ENCODE measurements around the gene FSTL5.

Gene FSTL5

GRCh38 chr4:162116095-162116779 lies 47.6 kb downstream of the FSTL5 start:
- no peaks in the 10 kb centered on the region for H3K79me2 ChIP-seq (ENCODE audit: control insufficient read depth, low read length)
- H3K4me3 ChIP-seq (ENCODE audit: low read length) = no peak overlapping the region
- no peaks in the 10 kb centered on the region for H3K9me3 ChIP-seq (ENCODE audit: control insufficient read depth, insufficient read depth, low read length)
- H3K9me2 ChIP-seq (replicated peaks; ENCODE audit: control insufficient read depth, low read length) = no peaks in the 10 kb centered on the region
- no peaks in the 10 kb centered on the region for H4K20me1 ChIP-seq (ENCODE audit: control insufficient read depth, insufficient read depth, low read depth, low read length)
- no peak overlapping the region for H3K4me2 ChIP-seq (ENCODE audit: low read length)
- TF ChIP-seq CTCF (IDR thresholded peaks at IDR 0.05; ENCODE audit: low read depth, low read length, poor library complexity, severe bottlenecking) (no peak), EZH2phosphoT487 (IDR thresholded peaks at IDR 0.05; ENCODE audit: borderline replicate concordance, low read length) (no peak)
- H3K4me1 ChIP-seq (ENCODE audit: control insufficient read depth, low read length) = no peaks in the 10 kb centered on the region
- H3F3A ChIP-seq (ENCODE audit: control insufficient read depth, insufficient read depth) = no peaks in the 10 kb centered on the region
- H3K36me3 ChIP-seq (ENCODE audit: control insufficient read depth, low read length) = no peaks in the 10 kb centered on the region
- H3K27me3 ChIP-seq (ENCODE audit: control insufficient read depth, low read length) = no peaks in the 10 kb centered on the region
- no peak overlapping the region for H3K27ac ChIP-seq (ENCODE audit: low read depth, low read length)

- TF ChIP-seq CTCF (IDR thresholded peaks at IDR 0.05; ENCODE audit: low read depth, low read length, poor library complexity, severe bottlenecking) (no peak), EZH2phosphoT487 (IDR thresholded peaks at IDR 0.05; ENCODE audit: borderline replicate concordance, low read length) (no peak)
- no peaks in the 10 kb centered on the region for H3K27me3 ChIP-seq (ENCODE audit: control insufficient read depth, low read length)
- no peaks in the 10 kb centered on the region for H3K9me2 ChIP-seq (replicated peaks; ENCODE audit: control insufficient read depth, low read length)
- H3F3A ChIP-seq (ENCODE audit: control insufficient read depth, insufficient read depth) = no peaks in the 10 kb centered on the region
- H3K9me3 ChIP-seq (ENCODE audit: control insufficient read depth, insufficient read depth, low read length) = no peaks in the 10 kb centered on the region
- no peak overlapping the region for H3K4me2 ChIP-seq (ENCODE audit: low read length)
- no peaks in the 10 kb centered on the region for H3K36me3 ChIP-seq (ENCODE audit: control insufficient read depth, low read length)
- H3K4me3 ChIP-seq (ENCODE audit: low read length) = no peak overlapping the region
- no peaks in the 10 kb centered on the region for H4K20me1 ChIP-seq (ENCODE audit: control insufficient read depth, insufficient read depth, low read depth, low read length)
- no peak overlapping the region for H3K27ac ChIP-seq (ENCODE audit: low read depth, low read length)
- no peaks in the 10 kb centered on the region for H3K4me1 ChIP-seq (ENCODE audit: control insufficient read depth, low read length)
- no peaks in the 10 kb centered on the region for H3K79me2 ChIP-seq (ENCODE audit: control insufficient read depth, low read length)
These were observed 48.5 kb downstream of the FSTL5 start for GRCh38 chr4:162115333-162115732.

- Histone ChIP-seq H3K79me2 (ENCODE audit: control insufficient read depth, low read length) (no peaks in the 10 kb centered on the region), H3K9me2 (replicated peaks; ENCODE audit: control insufficient read depth, low read length) (no peaks in the 10 kb centered on the region), H4K20me1 (ENCODE audit: control insufficient read depth, insufficient read depth, low read depth, low read length) (no peaks in the 10 kb centered on the region), H3K4me2 (ENCODE audit: low read length) (no peak overlapping the region), H3F3A (ENCODE audit: control insufficient read depth, insufficient read depth) (no peaks in the 10 kb centered on the region), H3K27ac (ENCODE audit: low read depth, low read length) (no peak overlapping the region), H3K4me1 (ENCODE audit: control insufficient read depth, low read length) (no peaks in the 10 kb centered on the region), H3K4me3 (ENCODE audit: low read length) (no peak overlapping the region), H3K27me3 (ENCODE audit: control insufficient read depth, low read length) (no peaks in the 10 kb centered on the region), H3K36me3 (ENCODE audit: control insufficient read depth, low read length) (no peaks in the 10 kb centered on the region), H3K9me3 (ENCODE audit: control insufficient read depth, insufficient read depth, low read length) (no peaks in the 10 kb centered on the region)
- TF ChIP-seq EZH2phosphoT487 (IDR thresholded peaks at IDR 0.05; ENCODE audit: borderline replicate concordance, low read length) = no peak
- no peak for TF ChIP-seq CTCF (IDR thresholded peaks at IDR 0.05; ENCODE audit: low read depth, low read length, poor library complexity, severe bottlenecking)
These were observed 52.7 kb downstream of the FSTL5 start for GRCh38 chr4:162111078-162111477.

Data from DOHH2 (cell line).